H1 (cell line): Measurements from ENCODE around the gene ADAMTS8. TPM values are rescaled to one million over a fixed set of nuclear protein-coding genes. Genes with fewer than 3 reads are reported as not detected.

Experiments
- CTCF ChIA-PET: fragments of 300-600 bp; sonication (Branson Sonifier 250); formaldehyde crosslinking; loops from one replicate; lab custom pipeline; 2021; ENCODE audit not compliant: partially characterized antibody; lab: Charles Lee
- POLR2A ChIA-PET: fragments of 300-600 bp; sonication (Branson Sonifier 250); formaldehyde crosslinking; loops from one replicate; lab custom pipeline; 2021; ENCODE audit warnings: inconsistent platforms; ENCODE audit not compliant: partially characterized antibody; lab: Charles Lee
- DNase-seq, 2 experiments: peaks; one replicate each; pipeline versions ENCODE4 v3.0.0 to v3.0.0-alpha.2; 2010 to 2022; ENCODE audit warnings: low spot score in 2 of 2, low read depth in 1 of 2, mixed read lengths in 1 of 2
- FAIRE-seq: peaks from 2 replicates; lab custom pipeline; 2011; peaks lifted over from hg19 to GRCh38; lab: Jason Lieb, UNC
- H2AFZ ChIP-seq: 2 replicates; pipeline ENCODE4 v1.8.1; 2012; ENCODE audit warnings: low read length, inconsistent platforms
- H2AK5ac ChIP-seq: 2 replicates; pipeline ENCODE4 v1.6.1; 2013; ENCODE audit warnings: low read depth, low read length
- H2BK120ac ChIP-seq: replicated peaks from 2 replicates; pipeline ENCODE3; 2013; ENCODE audit warnings: low read depth, low read length, inconsistent platforms
- H2BK12ac ChIP-seq: 2 replicates; pipeline ENCODE4 v1.6.1; 2013; ENCODE audit warnings: low read depth, low read length
- H2BK15ac ChIP-seq: 2 replicates; pipeline ENCODE4 v1.6.1; 2013; ENCODE audit warnings: low read length
- H2BK20ac ChIP-seq: 2 replicates; pipeline ENCODE4 v1.6.1; 2013; ENCODE audit warnings: low read length
- H2BK5ac ChIP-seq: 2 replicates; pipeline ENCODE4 v1.6.1; 2013; ENCODE audit warnings: low read depth, low read length
- H3K14ac ChIP-seq: 2 replicates; pipeline ENCODE4 v1.6.1; 2013; ENCODE audit warnings: inconsistent platforms; ENCODE audit not compliant: insufficient read length
- H3K18ac ChIP-seq: 2 replicates; pipeline ENCODE4 v1.6.1; 2013; ENCODE audit warnings: low read length; ENCODE audit errors: extremely low read depth
- H3K23ac ChIP-seq: 2 replicates; pipeline ENCODE4 v1.6.1; 2013; ENCODE audit warnings: inconsistent platforms; ENCODE audit not compliant: insufficient read length
- H3K23me2 ChIP-seq: 2 replicates; pipeline ENCODE4 v1.6.1; 2013; ENCODE audit warnings: low read depth, low read length
- H3K27ac ChIP-seq: 2 replicates; pipeline ENCODE4 v1.6.1; 2011; ENCODE audit warnings: low read depth, low read length, inconsistent platforms
- H3K27me3 ChIP-seq, 4 experiments: replicated peaks in 1 of 4; 1 replicate in 1 of 4; 2 replicates in 3 of 4; pipeline versions ENCODE4 v1.6.1 to v1.8.1; 2011 to 2013; ENCODE audit warnings: low read length in 3 of 4, mild to moderate bottlenecking in 3 of 4, inconsistent platforms in 2 of 4, mixed read lengths in 2 of 4, moderate library complexity in 1 of 4; ENCODE audit not compliant: control insufficient read depth in 3 of 4, insufficient read depth in 3 of 4; ENCODE audit errors: extremely low read depth in 1 of 4
- H3K36me3 ChIP-seq, 4 experiments: 2 replicates each; pipeline versions ENCODE4 v1.6.1 to v1.8.1; 2011 to 2013; ENCODE audit warnings: mild to moderate bottlenecking in 4 of 4, low read length in 3 of 4, moderate library complexity in 2 of 4, control low read depth in 1 of 4, inconsistent platforms in 1 of 4; ENCODE audit not compliant: insufficient read depth in 4 of 4, control insufficient read depth in 2 of 4
- H3K4ac ChIP-seq: replicated peaks from 2 replicates; pipeline ENCODE3; 2013; ENCODE audit warnings: low read length, low read depth, mixed read lengths, inconsistent platforms; ENCODE audit not compliant: insufficient read length
- H3K4me1 ChIP-seq, 4 experiments: replicated peaks in 1 of 4; 1 replicate in 1 of 4; 2 replicates in 3 of 4; pipeline versions ENCODE4 v1.6.1 to v1.8.1; 2011 to 2013; ENCODE audit warnings: low read length in 3 of 4, inconsistent platforms in 2 of 4, mixed read lengths in 1 of 4; ENCODE audit not compliant: insufficient read depth in 4 of 4, control insufficient read depth in 3 of 4
- H3K4me2 ChIP-seq, 2 experiments: 2 replicates each; pipeline versions ENCODE4 v1.6.1 to v1.8.1; 2011 to 2013; ENCODE audit warnings: low read depth in 2 of 2, low read length in 2 of 2, control low read depth in 1 of 2, inconsistent platforms in 1 of 2, mild to moderate bottlenecking in 1 of 2; ENCODE audit not compliant: insufficient read depth in 1 of 2
- H3K4me3 ChIP-seq, 4 experiments: fragments of 200-600, 300-600 bp in 1 of 4; sonication (generic), shearing (Covaris generic), sonication (Bioruptor Twin) in 1 of 4; 2 replicates each; pipeline versions ENCODE4 v1.5.1 to v1.8.1; 2011 to 2016; ENCODE audit warnings: low read length in 4 of 4, low read depth in 3 of 4, control low read depth in 2 of 4, inconsistent platforms in 2 of 4, mild to moderate bottlenecking in 2 of 4, mixed read lengths in 1 of 4, moderate library complexity in 1 of 4; ENCODE audit not compliant: insufficient read depth in 2 of 4; ENCODE audit errors: extremely low read depth in 1 of 4
- H3K56ac ChIP-seq: replicated peaks from 2 replicates; pipeline ENCODE3; 2013; ENCODE audit warnings: low read depth, mild to moderate bottlenecking, mixed read lengths, low read length, inconsistent platforms; ENCODE audit not compliant: insufficient read length
- H3K79me1 ChIP-seq: 2 replicates; pipeline ENCODE4 v1.6.1; 2013; ENCODE audit warnings: low read depth, low read length, control low read depth
- H3K79me2 ChIP-seq, 2 experiments: 2 replicates each; pipeline versions ENCODE4 v1.6.1 to v1.8.1; 2012 to 2013; ENCODE audit warnings: low read length in 2 of 2, mild to moderate bottlenecking in 2 of 2, inconsistent platforms in 1 of 2; ENCODE audit not compliant: insufficient read depth in 2 of 2, control insufficient read depth in 1 of 2
- H3K9ac ChIP-seq, 4 experiments: replicated peaks in 1 of 4; 1 replicate in 1 of 4; 2 replicates in 3 of 4; pipeline versions ENCODE4 v1.6.1 to v1.8.1; 2011 to 2013; ENCODE audit warnings: low read depth in 3 of 4, low read length in 3 of 4, control low read depth in 2 of 4, mild to moderate bottlenecking in 2 of 4, moderate library complexity in 2 of 4, inconsistent platforms in 1 of 4; ENCODE audit errors: extremely low read depth in 1 of 4
- H3K9me3 ChIP-seq, 2 experiments: 2 replicates each; pipeline versions ENCODE4 v1.6.1 to v1.8.1; 2012 to 2013; ENCODE audit warnings: mild to moderate bottlenecking in 2 of 2, moderate library complexity in 2 of 2, control low read depth in 1 of 2, inconsistent platforms in 1 of 2, low read depth in 1 of 2, low read length in 1 of 2, mixed read lengths in 1 of 2; ENCODE audit not compliant: insufficient read depth in 2 of 2
- H4K20me1 ChIP-seq, 2 experiments: replicated peaks in 1 of 2; 2 replicates each; pipeline versions ENCODE3 to v1.8.1; 2011 to 2013; ENCODE audit warnings: inconsistent platforms in 2 of 2, low read length in 2 of 2, mild to moderate bottlenecking in 1 of 2; ENCODE audit not compliant: insufficient read depth in 2 of 2, control insufficient read depth in 1 of 2
- H4K5ac ChIP-seq: 2 replicates; pipeline ENCODE4 v1.6.1; 2013; ENCODE audit warnings: low read length, low read depth, mixed read lengths, inconsistent platforms; ENCODE audit not compliant: insufficient read length
- H4K8ac ChIP-seq: 2 replicates; pipeline ENCODE4 v1.8.0; 2013; ENCODE audit warnings: mild to moderate bottlenecking, moderate library complexity, low read length, inconsistent platforms; ENCODE audit not compliant: insufficient read depth; ENCODE audit errors: extremely low read depth
- H4K91ac ChIP-seq: replicated peaks from 2 replicates; pipeline ENCODE3; 2013; ENCODE audit warnings: low read length, mixed read lengths, inconsistent platforms; ENCODE audit not compliant: insufficient read length
- CTBP2 ChIP-seq: IDR thresholded peaks from 2 replicates; pipeline ENCODE4 v1.7.0; 2011; ENCODE audit warnings: borderline replicate concordance, mild to moderate bottlenecking, moderate library complexity, mixed read lengths, low read length; ENCODE audit not compliant: insufficient read depth, insufficient read length
- FOSL1 ChIP-seq: IDR thresholded peaks from 2 replicates; pipeline ENCODE4 v1.6.1; 2011; ENCODE audit warnings: mild to moderate bottlenecking, low read depth, low read length, moderate library complexity; ENCODE audit not compliant: insufficient read depth
- KDM1A ChIP-seq: fragments of 200-600, 300-600 bp; sonication (generic); IDR thresholded peaks from 2 replicates; pipeline ENCODE4 v1.7.1; 2016; ENCODE audit warnings: mild to moderate bottlenecking, low read length, borderline replicate concordance
- KDM4A ChIP-seq: IDR thresholded peaks from one replicate; pipeline ENCODE4 v1.7.1; 2012; ENCODE audit warnings: low read depth, mild to moderate bottlenecking, moderate library complexity, low read length, inconsistent platforms; ENCODE audit not compliant: severe bottlenecking
- POU5F1 ChIP-seq: IDR thresholded peaks from 2 replicates; pipeline ENCODE4 v1.6.1; 2011; ENCODE audit warnings: low read depth, mild to moderate bottlenecking, low read length, moderate library complexity
- SIN3A ChIP-seq, 2 experiments: IDR thresholded peaks in 1 of 2; conservative IDR thresholded peaks in 1 of 2; 2 replicates each; pipeline ENCODE4 v1.6.1; 2011 to 2012; ENCODE audit warnings: low read length in 2 of 2, improper control_type of control experiment in 1 of 2, low read depth in 1 of 2, mild to moderate bottlenecking in 1 of 2
- TBP ChIP-seq: IDR thresholded peaks from 2 replicates; pipeline ENCODE4 v1.6.1; 2011; ENCODE audit warnings: low read depth, low read length, improper control_type of control experiment
- WGBS, 2 experiments: shearing (Covaris generic) in 1 of 2; methylation state at CpG; one replicate each; pipeline versions ENCODE4 v1.1.6 to v1.1.7; 2013 to 2015; ENCODE audit warnings: low lambda C conversion rate in 2 of 2, mixed read lengths in 2 of 2, inconsistent platforms in 1 of 2, low coverage in 1 of 2, missing lambda C conversion rate in 1 of 2; ENCODE audit not compliant: insufficient replicate concordance in 2 of 2, insufficient coverage in 1 of 2, insufficient read length in 1 of 2; ENCODE audit errors: extremely low coverage in 1 of 2, missing lambda C conversion rate in 1 of 2; 5-methylcytosine and 5-hydroxymethylcytosine counted together
- polyA plus RNA-seq, 7 experiments: library from polyadenylated mRNA; depleted of rRNA in 3 of 7; stranded (reverse) in 5 of 7; unstranded in 2 of 7; fragments of >200 nt in 5 of 7; fragments of 200-250 nt in 2 of 7; gene quantifications; 1 replicate in 5 of 7; 2 replicates in 1 of 7; 4 replicates in 1 of 7; pipeline versions ENCODE4 v1.2.1 to v1.2.3, GENCODE V29; 2011 to 2013; ENCODE audit warnings: missing spikeins in 2 of 7, mixed read lengths in 2 of 7
- total RNA-seq: library from RNA; stranded (reverse); fragmentation: NEBNext Ultra II Directional; extraction: Animal tissue kit (Norgen Biotek cat#: 25700); gene quantifications from 2 replicates; pipeline ENCODE4 v1.2.1, GENCODE V29; 2021
- TF ChIP-seq, protein P1 (sequence below): IDR thresholded peaks from 2 replicates; pipeline ENCODE4 v1.6.1; 2012; ENCODE audit warnings: low read length, inconsistent platforms
- TF ChIP-seq, protein P2 (sequence below): IDR thresholded peaks from 2 replicates; pipeline ENCODE4 v1.6.1; 2012; ENCODE audit warnings: inconsistent platforms

The ADAMTS8 gene
- total and polyA plus RNA-seq, 2 of the 8 experiments (the other 6 are each of a cell fraction or from before 2014, with no cell fraction given) = 9.3 to 16.6 TPM

DNA sequence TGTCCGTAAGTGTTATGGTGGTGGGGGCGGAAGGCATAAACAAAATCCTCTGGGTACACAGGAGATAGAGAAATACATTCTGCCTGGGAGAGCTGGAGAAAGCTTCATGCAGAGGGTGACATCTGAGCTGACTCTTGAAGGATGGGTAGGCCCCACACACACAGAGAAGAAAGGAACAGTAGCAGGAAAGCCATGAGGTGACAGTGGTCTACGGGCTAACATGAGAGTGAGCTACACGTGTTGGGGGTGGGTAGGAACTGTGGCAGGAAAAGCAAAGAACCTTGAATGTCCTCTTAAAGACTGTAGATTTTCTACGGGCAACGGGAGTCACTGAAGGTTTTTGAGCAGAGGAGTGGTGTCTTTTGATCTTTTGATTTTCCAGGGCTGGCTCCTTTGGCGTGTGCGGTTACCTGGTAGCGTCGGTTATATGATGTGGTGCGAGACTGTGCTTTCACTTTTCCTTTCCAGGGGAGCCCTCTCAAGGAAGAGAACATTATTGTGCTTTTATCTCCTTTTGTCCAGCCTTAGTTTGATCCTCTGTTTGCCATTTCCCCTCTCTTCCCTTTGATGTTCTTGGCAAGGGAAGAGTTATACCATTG is 39.7 kb downstream of the ADAMTS8 start:
- Histone ChIP-seq H3K27me3 (no peaks in the 10 kb centered on the region; a peak in 1 of 7 replicates), H3K36me3 (no peaks in the 10 kb centered on the region), H3K9ac (no peak overlapping the region), H3K23me2 (no peaks in the 10 kb centered on the region), H3K18ac (0 out of 2 replicates have a peak overlapping the region, but pooled peaks have one; percentile 39), H3K4ac (no peak overlapping the region), H3K9me3 (no peaks in the 10 kb centered on the region), H2BK5ac (no peak overlapping the region; the same call in 1 of the 2 replicates), H3K14ac (no peak overlapping the region), H2BK12ac (peak overlapping the region; percentile 92; the same call in 1 of the 2 replicates), H3K79me2 (no peaks in the 10 kb centered on the region), H3K27ac (no peak overlapping the region), H3K4me1 (peaks cover 3 to 8% (median 4%) of the 10 kb centered on the region in 4 experiments; a peak in 6 of 7 replicates), H2BK120ac (peak overlapping the region; percentile 18), H3K79me1 (no peaks in the 10 kb centered on the region), H2AK5ac (peak overlapping the region; percentile 95; the same call in 1 of the 2 replicates), H3K4me3 (no peak overlapping the region), H3K23ac (no peak overlapping the region), H3K4me2 (no peak overlapping the region), H4K91ac (peak overlapping the region; percentile 63), H2BK15ac (peak overlapping the region; percentile 48; the same call in 1 of the 2 replicates), H4K20me1 (no peaks in the 10 kb centered on the region), H4K5ac (no peak overlapping the region), H2BK20ac (peak overlapping the region; percentile 83; the same call in 1 of the 2 replicates), H3K56ac (no peak overlapping the region), H4K8ac (no peak overlapping the region), H2AFZ (no peak overlapping the region)
- FAIRE-seq = no peak
- ChIA-PET CTCF (interaction anchor here (0.6 to 2.0 kb wide), 3 partner anchors 19 to 817 kb away, joined by 3 to 7 read pairs (median 6); no protein-coding TSS in a partner anchor), POLR2A (no interaction called here)
- DNase-seq = no peak
- 87% methylated on average over 11 of the region's 11 CpGs; no CpG with 5 or more reads in 1 of the 2 experiments for WGBS, 2 experiments
- TF ChIP-seq, protein P1, sequence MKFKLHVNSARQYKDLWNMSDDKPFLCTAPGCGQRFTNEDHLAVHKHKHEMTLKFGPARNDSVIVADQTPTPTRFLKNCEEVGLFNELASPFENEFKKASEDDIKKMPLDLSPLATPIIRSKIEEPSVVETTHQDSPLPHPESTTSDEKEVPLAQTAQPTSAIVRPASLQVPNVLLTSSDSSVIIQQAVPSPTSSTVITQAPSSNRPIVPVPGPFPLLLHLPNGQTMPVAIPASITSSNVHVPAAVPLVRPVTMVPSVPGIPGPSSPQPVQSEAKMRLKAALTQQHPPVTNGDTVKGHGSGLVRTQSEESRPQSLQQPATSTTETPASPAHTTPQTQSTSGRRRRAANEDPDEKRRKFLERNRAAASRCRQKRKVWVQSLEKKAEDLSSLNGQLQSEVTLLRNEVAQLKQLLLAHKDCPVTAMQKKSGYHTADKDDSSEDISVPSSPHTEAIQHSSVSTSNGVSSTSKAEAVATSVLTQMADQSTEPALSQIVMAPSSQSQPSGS = no peak
- TF ChIP-seq KDM4A (no peak), CTBP2 (no peak), FOSL1 (no peak), SIN3A (conservative IDR thresholded peaks at IDR 0.05 in 1 of 2, IDR thresholded peaks at IDR 0.05 in 1 of 2; ENCODE audit: low read depth in 1 of 2, low read length in 2 of 2) (no peak), POU5F1 (no peak), TBP (no peak), KDM1A (no peak)
- TF ChIP-seq, protein P2, sequence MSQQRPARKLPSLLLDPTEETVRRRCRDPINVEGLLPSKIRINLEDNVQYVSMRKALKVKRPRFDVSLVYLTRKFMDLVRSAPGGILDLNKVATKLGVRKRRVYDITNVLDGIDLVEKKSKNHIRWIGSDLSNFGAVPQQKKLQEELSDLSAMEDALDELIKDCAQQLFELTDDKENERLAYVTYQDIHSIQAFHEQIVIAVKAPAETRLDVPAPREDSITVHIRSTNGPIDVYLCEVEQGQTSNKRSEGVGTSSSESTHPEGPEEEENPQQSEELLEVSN = no peak
